ENCODE results near the gene PPP2R5A. TPM values are rescaled to one million over a fixed set of nuclear protein-coding genes. Genes with fewer than 3 reads are reported as not detected.

The PPP2R5A gene
- total RNA-seq, result 14.5 and 22.4 TPM in 2 replicates

DNA sequence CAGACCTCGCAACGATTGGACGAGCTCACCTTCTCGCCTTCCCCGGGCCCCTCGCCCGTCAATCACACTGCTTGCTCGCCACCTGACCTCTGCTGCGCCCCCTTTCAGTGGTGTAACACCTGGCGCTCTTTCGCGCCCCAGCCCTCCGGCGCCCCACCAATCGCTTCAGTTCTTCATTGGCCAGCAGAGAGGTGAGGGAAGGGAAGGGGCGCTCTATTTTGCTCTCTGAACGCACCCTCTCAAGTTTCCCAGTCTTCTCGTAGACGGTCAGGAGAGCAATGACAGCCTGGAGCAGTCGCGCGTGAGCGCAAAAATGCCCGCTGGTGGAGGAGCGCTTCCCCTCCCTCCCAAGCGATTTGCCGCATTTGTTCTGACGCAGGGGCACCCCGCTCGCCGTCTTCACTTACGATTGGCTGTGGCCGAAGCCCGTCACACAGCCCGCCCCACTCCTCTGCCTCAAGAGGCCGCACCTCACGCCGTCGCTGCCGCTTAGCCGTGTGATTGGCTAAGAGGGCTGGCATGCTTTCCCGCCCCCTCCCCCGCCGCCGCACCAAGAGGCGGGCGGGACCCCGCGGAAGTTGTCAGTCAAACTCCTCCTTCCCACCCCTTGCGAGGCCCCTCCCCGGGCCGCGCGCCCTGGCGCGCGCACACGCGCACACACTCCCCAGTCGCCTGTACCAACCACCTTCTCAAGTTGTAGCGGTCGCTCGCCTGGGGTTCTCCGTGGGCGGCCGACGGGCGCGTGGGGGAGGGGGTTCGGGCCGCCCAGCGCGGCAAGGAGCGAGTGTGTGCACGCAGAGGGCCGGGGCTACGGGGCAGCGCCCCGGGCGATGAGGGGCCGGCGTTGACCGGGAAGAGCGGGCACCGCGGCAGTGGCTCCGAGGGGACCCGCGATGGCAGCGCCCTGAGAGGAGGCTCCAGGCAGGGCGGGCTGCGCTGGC lies at the start of gene PPP2R5A:
TSS of gene PPP2R5A (plus strand) at position 667 of the 941 bp plus-strand sequence. CDS start 701 bp downstream, outside the sequence.

Small RNAs within 50 kb of the gene (small RNA-seq; reads per million reads assigned to genes)
- gene SNORA16B, result not detected

Other genes with a start within 250 kb of the PPP2R5A start
- gene INTS7, start 249.9 kb upstream of the PPP2R5A start, total RNA-seq, result 16.9 and 19.7 TPM in 2 replicates
- gene DTL, start 249.7 kb upstream of the PPP2R5A start, total RNA-seq, result 4.3 and 9.8 TPM in 2 replicates
- 4.7 and 6.2 TPM in 2 replicates for gene PACC1, start 129.5 kb downstream of the PPP2R5A start, total RNA-seq
- 31.8 and 44.8 TPM in 2 replicates for gene NENF, start 147.5 kb downstream of the PPP2R5A start, total RNA-seq

All from placental epithelial cell (primary cell).